Pons (tissue), 1 donor: ENCODE results near the gene CNOT2.

Experiments used
- DNase-seq: peaks from one replicate; pipeline ENCODE4 v3.0.0-alpha.2; 2016; ENCODE audit warnings: low spot score

Gene CNOT2, protein sequence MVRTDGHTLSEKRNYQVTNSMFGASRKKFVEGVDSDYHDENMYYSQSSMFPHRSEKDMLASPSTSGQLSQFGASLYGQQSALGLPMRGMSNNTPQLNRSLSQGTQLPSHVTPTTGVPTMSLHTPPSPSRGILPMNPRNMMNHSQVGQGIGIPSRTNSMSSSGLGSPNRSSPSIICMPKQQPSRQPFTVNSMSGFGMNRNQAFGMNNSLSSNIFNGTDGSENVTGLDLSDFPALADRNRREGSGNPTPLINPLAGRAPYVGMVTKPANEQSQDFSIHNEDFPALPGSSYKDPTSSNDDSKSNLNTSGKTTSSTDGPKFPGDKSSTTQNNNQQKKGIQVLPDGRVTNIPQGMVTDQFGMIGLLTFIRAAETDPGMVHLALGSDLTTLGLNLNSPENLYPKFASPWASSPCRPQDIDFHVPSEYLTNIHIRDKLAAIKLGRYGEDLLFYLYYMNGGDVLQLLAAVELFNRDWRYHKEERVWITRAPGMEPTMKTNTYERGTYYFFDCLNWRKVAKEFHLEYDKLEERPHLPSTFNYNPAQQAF

GRCh38 chr12:70242695-70243509 lies at the start of gene CNOT2:
CNOT2 (plus strand) TSS chr12:70243433; CDS start chr12:70278227, 34,794 bp downstream.
- peak; percentile 80 for DNase-seq

DNA sequence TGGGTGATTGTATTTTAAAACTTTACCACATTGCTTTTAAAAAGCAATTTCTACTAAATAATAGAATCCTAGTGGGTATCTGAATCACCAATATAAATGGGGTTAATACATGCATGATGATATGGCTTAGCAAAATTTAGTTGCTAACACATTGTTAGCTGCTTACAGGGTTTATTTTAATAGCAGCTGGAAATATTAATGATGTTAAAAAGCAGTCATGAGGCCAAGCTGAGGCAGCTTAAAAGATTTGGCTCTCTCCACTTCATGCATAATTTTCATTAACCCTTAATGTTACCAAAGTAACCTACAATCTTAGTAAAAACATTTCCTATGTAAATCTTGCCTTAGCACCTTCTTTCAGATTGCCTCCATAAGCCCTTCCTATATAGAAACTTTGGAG lies 49.2 kb upstream of the CNOT2 start:
- no peak for DNase-seq

DNA sequence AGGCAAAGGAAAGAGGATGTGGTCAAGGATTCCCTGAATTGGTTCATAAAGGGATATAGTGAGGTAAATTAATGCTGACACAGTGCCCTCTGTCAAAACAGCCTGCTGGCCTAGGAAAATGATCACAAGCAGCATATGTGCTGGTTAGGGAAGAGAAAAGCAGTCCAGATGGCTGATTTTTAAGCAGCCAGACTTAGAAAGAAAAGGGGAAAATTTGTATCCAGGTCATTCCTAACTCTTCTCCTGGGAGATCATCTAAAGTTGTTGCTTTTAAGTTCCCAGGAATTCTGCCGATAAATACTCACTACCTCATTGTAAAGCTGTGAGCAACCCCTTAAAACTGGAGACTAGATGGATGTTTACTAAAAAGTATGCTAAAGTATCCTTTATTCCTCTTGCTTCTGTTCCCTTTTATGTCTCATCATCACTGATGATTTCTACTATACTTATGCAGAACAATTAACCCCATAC lies 46.4 kb upstream of the CNOT2 start:
- DNase-seq: peak; percentile 82

DNA sequence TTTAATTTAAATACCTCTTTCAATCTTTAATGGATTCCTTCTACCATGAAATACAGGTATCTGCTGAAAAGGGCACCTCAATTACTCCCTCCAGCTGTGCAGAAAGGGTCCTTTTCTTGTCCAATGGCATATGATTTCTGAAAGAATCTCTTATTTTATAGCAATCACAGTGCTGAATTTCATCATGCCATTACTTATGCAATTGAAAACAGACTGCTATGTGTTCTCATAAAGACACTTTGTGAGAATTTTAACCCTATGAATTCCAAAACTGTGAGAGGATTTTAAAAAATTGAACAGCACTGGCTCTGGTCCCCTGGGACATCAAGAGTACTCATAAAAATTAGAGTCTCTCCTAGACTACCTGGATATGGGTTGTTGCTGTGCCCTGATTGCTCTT lies 45.9 kb upstream of the CNOT2 start:
- peak; percentile 62 for DNase-seq

DNA sequence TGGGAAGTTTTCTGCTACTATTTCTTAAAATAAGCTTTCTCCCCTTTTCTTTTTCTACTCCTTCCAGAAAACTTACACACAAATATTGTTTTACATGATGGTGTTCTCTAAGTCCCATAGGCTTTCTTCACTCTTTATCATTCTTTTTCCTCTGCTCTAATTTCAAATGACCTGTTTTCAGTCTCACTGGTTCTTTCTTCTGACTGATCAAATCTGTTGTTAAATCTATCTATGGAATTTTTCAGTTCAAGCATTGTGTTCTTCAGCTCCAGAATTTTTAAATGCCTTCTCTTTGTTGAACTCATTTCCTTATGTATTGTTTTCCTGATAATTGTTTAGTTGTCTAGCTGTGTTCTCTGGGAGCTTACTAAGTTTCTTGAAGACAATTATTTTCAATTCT lies 29.5 kb upstream of the CNOT2 start:
- no peak for DNase-seq

DNA sequence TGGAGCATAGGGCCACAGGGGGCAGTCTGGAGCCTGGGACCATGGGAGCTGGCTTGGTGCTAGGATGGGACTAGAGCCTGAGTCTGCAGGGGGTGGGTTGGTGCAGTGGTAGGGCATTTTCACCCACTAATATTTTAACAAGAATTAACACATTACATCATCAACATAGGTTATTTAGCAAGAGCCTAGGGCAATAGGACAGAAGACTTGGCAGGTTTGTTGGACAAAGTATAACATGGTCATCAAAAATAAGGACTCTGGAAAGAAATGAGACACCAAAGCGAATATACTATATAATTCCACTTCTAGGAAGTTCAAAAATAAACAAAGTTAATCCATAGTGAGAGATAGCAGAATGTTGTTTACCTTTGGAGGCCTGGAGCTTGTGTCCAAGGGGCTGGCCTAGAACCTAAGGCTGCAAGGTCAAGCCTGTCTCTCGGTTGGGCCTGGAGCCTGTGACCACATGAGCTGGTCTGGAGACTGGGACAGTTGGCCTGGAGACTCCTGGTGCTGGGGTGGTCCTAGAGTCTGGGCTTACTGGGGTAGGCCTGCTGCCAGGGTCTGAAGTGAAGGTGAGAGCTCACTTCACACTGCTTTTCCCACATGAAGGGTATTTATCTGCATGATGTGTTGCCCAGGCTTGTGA lies 28.1 kb upstream of the CNOT2 start:
- DNase-seq: no peak

- DNase-seq: no peak
These were observed 25.8 kb upstream of the CNOT2 start for GRCh38 chr12:70217416-70217815.

GRCh38 chr12:70221626-70222025 lies 21.6 kb upstream of the CNOT2 start:
- DNase-seq: no peak

DNA sequence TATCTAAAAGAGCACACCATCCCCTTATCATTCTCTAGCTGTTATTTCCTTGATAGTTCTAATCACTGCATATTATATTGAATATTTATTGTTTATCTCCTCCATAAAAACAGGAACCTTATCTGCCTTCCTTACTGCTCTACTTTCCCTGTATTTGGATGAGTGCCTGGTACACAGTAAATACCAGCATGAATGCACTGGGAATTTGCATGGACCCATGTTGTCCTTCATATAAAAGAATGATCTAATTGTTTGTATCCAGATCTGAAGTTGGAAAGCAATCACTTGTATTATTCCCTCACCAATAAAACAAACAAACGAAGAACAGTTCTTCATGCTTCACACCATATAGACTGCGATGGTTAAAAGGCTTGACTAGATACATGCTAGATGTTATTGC lies 15.3 kb upstream of the CNOT2 start:
- DNase-seq: peak; percentile 56

- DNase-seq: no peak
These were observed 12.2 kb upstream of the CNOT2 start for GRCh38 chr12:70230934-70231606.

GRCh38 chr12:70236990-70237389 lies 6.2 kb upstream of the CNOT2 start:
- no peak for DNase-seq

- DNase-seq: no peak
These were observed 2.6 kb upstream of the CNOT2 start for GRCh38 chr12:70240673-70241072.

GRCh38 chr12:70241845-70242244 lies 1.4 kb upstream of the CNOT2 start:
- DNase-seq: no peak

GRCh38 chr12:70243510-70244371 lies 508 bp downstream of the CNOT2 start:
- peak; percentile 64 for DNase-seq

DNA sequence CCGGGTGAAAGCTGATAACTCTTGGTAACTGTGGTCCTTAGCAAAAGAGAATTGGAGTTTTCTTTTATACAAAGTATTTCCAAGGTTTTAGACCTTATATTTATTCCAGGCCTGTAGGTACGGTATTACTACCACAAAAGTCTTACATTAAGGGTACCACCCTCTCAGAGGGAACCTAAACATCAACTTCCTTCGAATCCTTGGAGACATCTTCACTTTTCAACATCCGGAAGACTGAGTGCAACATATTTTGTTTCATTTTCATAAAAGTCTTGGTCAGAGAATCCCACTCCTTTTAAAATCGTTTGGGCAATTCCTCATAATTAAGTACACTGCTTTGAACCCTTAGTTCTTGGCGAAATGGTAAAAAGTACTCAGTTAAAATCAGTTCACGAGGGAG lies 1.2 kb downstream of the CNOT2 start:
- DNase-seq: no peak

- no peak for DNase-seq
These were observed 2.2 kb downstream of the CNOT2 start for GRCh38 chr12:70245458-70245857.

- DNase-seq: no peak
These were observed 3.3 kb downstream of the CNOT2 start for GRCh38 chr12:70246580-70246979.

GRCh38 chr12:70247653-70248199 lies 4.5 kb downstream of the CNOT2 start:
- no peak for DNase-seq

DNA sequence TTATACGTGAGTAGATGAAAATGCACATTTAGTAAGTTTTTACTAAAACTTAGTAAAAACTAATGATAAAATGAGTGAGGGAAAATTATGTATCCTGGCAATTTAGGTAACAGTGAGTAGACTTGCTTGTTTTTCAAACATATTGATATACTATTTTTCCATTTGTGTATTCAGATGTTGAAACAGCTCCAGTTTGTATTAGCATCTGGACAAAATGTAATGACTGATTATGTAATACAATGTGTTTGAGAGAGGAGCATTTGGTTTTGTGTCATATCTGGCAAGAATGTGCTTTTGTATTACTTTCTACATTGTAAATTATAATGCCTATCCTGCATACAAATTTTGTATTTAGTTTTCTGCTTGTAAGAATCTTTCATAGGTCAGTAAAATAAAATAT lies 5.6 kb downstream of the CNOT2 start:
- no peak for DNase-seq

GRCh38 chr12:70249903-70250302 lies 6.7 kb downstream of the CNOT2 start:
- DNase-seq: no peak
